Neural progenitor cell (in vitro differentiated cells): Measurements from ENCODE around the gene SIDT2. TPM values are rescaled to one million over a fixed set of nuclear protein-coding genes. Genes with fewer than 3 reads are reported as not detected.

ENCODE experiments used
- DNase-seq: peaks from one replicate; pipeline ENCODE4 v3.0.0-alpha.2; 2016; ENCODE audit warnings: low spot score
- H2AFZ ChIP-seq: fragments of 200-600 bp; sonication (generic); replicated peaks from 2 replicates; pipeline ENCODE4 v1.6.1; 2016; ENCODE audit warnings: antibody characterized with exemption
- H3F3A ChIP-seq: fragments of 200-600 bp; sonication (generic); 2 replicates; pipeline ENCODE4 v1.6.1; 2016; ENCODE audit warnings: antibody characterized with exemption, low read depth
- H3K27ac ChIP-seq: fragments of 200-600 bp; sonication (generic); 2 replicates; pipeline ENCODE4 v1.5.1; 2016; ENCODE audit warnings: mild to moderate bottlenecking
- H3K27me3 ChIP-seq: fragments of 200-600 bp; sonication (generic); 2 replicates; pipeline ENCODE4 v1.6.1; 2016; ENCODE audit warnings: mild to moderate bottlenecking, moderate library complexity
- H3K36me3 ChIP-seq: fragments of 200-600 bp; sonication (generic); 2 replicates; pipeline ENCODE4 v1.5.1; 2016
- H3K4me1 ChIP-seq: fragments of 200-600 bp; sonication (generic); 2 replicates; pipeline ENCODE4 v1.6.1; 2016; ENCODE audit warnings: mixed run types
- H3K4me2 ChIP-seq: fragments of 200-600 bp; sonication (generic); 2 replicates; pipeline ENCODE4 v1.6.1; 2016
- H3K4me3 ChIP-seq: fragments of 200-600 bp; sonication (generic); 2 replicates; pipeline ENCODE4 v1.5.1; 2016
- H3K79me2 ChIP-seq: fragments of 200-600 bp; sonication (generic); 2 replicates; pipeline ENCODE4 v1.6.1; 2016; ENCODE audit warnings: low read depth
- H3K9ac ChIP-seq: fragments of 200-600 bp; sonication (generic); 2 replicates; pipeline ENCODE4 v1.6.1; 2016
- H3K9me3 ChIP-seq: fragments of 200-600 bp; sonication (generic); 2 replicates; pipeline ENCODE4 v1.5.1; 2016; ENCODE audit warnings: low read depth
- H4K20me1 ChIP-seq: fragments of 200-600 bp; sonication (generic); 2 replicates; pipeline ENCODE4 v1.6.1; 2016; ENCODE audit warnings: low read depth
- H3K27ac Mint-ChIP-seq: 3 replicates; pipeline ENCODE4 v1.8.0; 2021; ENCODE audit warnings: mixed read lengths
- H3K27me3 Mint-ChIP-seq: 2 replicates; pipeline ENCODE4 v1.8.0; 2022; ENCODE audit warnings: low read depth, mild to moderate bottlenecking, inconsistent platforms, moderate library complexity, mixed read lengths; ENCODE audit not compliant: insufficient read depth
- H3K36me3 Mint-ChIP-seq: 3 replicates; pipeline ENCODE4 v1.8.0; 2021; ENCODE audit warnings: mixed read lengths
- H3K4me1 Mint-ChIP-seq: 3 replicates; pipeline ENCODE4 v1.8.0; 2021; ENCODE audit warnings: mixed read lengths
- H3K4me3 Mint-ChIP-seq: 3 replicates; pipeline ENCODE4 v1.8.0; 2021; ENCODE audit warnings: mild to moderate bottlenecking, moderate library complexity, mixed read lengths
- H3K9me3 Mint-ChIP-seq: 3 replicates; pipeline ENCODE4 v1.8.0; 2020; ENCODE audit warnings: mixed read lengths
- EZH2 ChIP-seq: fragments of 200-600 bp; sonication (generic); IDR thresholded peaks from 2 replicates; pipeline ENCODE4 v1.6.1; 2017; ENCODE audit warnings: antibody characterized with exemption, mild to moderate bottlenecking, moderate library complexity
- EZH2phosphoT487 ChIP-seq: fragments of 200-600 bp; sonication (generic); IDR thresholded peaks from 2 replicates; pipeline ENCODE4 v1.6.1; 2017; ENCODE audit warnings: antibody characterized with exemption
- total RNA-seq: library from RNA; depleted of rRNA; stranded (reverse); fragments of >200 nt; gene quantifications from 2 replicates; pipeline ENCODE4 v1.2.3, GENCODE V29; 2015; ENCODE audit warnings: low replicate concordance
- TF ChIP-seq, protein P1 (sequence below): fragments of 200-600 bp; sonication (generic); IDR thresholded peaks from 2 replicates; pipeline ENCODE4 v1.5.1; 2017; ENCODE audit warnings: antibody characterized with exemption, mild to moderate bottlenecking

Gene SIDT2
- total RNA-seq, 1 donor from 2014 or later = 13.3 TPM

DNA sequence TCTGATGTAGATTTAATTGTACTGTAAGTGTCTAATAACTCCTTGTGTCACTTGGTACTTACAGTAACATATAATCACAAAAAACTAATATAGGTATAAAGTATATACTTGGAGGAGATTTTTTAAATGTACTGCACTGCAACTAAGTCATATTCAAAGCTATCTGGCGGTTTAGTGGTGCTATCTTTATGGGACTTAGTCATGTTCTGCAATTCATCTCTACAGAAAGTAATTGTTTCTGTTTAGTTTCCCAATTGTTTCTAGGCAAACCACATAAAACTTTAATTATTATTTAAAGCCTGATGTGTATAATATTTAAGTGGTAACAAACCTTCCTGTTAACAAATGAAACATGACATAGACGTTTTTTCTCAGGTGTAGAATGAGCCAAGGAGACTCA, 26.5 kb upstream of the SIDT2 start:
- H4K20me1 ChIP-seq = peaks cover 94% of the 10 kb centered on the region

GRCh38 chr11:117154468-117154867, 24.1 kb upstream of the SIDT2 start:
- Mint-ChIP-seq H3K27ac (no peak overlapping the region), H3K4me1 (no peaks in the 10 kb centered on the region), H3K4me3 (no peak overlapping the region), H3K9me3 (no peaks in the 10 kb centered on the region), H3K27me3 (peaks cover 2% of the 10 kb centered on the region), H3K36me3 (peaks cover 21% of the 10 kb centered on the region)
- Histone ChIP-seq H3K79me2 (peaks cover 100% of the 10 kb centered on the region), H3K9me3 (peaks cover 3% of the 10 kb centered on the region), H3K27ac (no peak overlapping the region), H3K27me3 (no peaks in the 10 kb centered on the region), H3F3A (peaks cover 11% of the 10 kb centered on the region), H3K36me3 (peaks cover 14% of the 10 kb centered on the region), H3K9ac (no peak overlapping the region), H3K4me2 (no peak overlapping the region), H3K4me1 (no peaks in the 10 kb centered on the region), H3K4me3 (no peak overlapping the region), H4K20me1 (peaks cover 98% of the 10 kb centered on the region), H2AFZ (no peak overlapping the region)
- no peak for TF ChIP-seq EZH2
- no peak for TF ChIP-seq EZH2phosphoT487
- TF ChIP-seq, protein P1, sequence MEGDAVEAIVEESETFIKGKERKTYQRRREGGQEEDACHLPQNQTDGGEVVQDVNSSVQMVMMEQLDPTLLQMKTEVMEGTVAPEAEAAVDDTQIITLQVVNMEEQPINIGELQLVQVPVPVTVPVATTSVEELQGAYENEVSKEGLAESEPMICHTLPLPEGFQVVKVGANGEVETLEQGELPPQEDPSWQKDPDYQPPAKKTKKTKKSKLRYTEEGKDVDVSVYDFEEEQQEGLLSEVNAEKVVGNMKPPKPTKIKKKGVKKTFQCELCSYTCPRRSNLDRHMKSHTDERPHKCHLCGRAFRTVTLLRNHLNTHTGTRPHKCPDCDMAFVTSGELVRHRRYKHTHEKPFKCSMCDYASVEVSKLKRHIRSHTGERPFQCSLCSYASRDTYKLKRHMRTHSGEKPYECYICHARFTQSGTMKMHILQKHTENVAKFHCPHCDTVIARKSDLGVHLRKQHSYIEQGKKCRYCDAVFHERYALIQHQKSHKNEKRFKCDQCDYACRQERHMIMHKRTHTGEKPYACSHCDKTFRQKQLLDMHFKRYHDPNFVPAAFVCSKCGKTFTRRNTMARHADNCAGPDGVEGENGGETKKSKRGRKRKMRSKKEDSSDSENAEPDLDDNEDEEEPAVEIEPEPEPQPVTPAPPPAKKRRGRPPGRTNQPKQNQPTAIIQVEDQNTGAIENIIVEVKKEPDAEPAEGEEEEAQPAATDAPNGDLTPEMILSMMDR = no peak
- DNase-seq = no peak

More for the DNA sequence above, 26.5 kb upstream of the SIDT2 start:
- H3K9me3 ChIP-seq = peaks cover 3% of the 10 kb centered on the region
- H3K27ac ChIP-seq = no peak overlapping the region
- TF ChIP-seq, protein P1 = no peak
- TF ChIP-seq EZH2 (no peak), EZH2phosphoT487 (no peak)
- H3K4me1 ChIP-seq = no peaks in the 10 kb centered on the region
- no peak overlapping the region for H2AFZ ChIP-seq
- H3K4me3 ChIP-seq = no peak overlapping the region
- Mint-ChIP-seq H3K4me3 (no peak overlapping the region), H3K9me3 (no peaks in the 10 kb centered on the region), H3K27me3 (peaks cover 2% of the 10 kb centered on the region), H3K4me1 (peaks cover 2% of the 10 kb centered on the region), H3K27ac (no peak overlapping the region), H3K36me3 (peaks cover 25% of the 10 kb centered on the region)
- no peak for DNase-seq
- no peaks in the 10 kb centered on the region for H3K27me3 ChIP-seq
- no peak overlapping the region for H3K9ac ChIP-seq
- no peak overlapping the region for H3K4me2 ChIP-seq
- H3F3A ChIP-seq = peaks cover 9% of the 10 kb centered on the region
- H3K36me3 ChIP-seq = peaks cover 11% of the 10 kb centered on the region
- peaks cover 100% of the 10 kb centered on the region for H3K79me2 ChIP-seq

- Histone ChIP-seq H3K36me3 (peaks cover 16% of the 10 kb centered on the region), H3K9me3 (no peaks in the 10 kb centered on the region), H3K4me3 (no peak overlapping the region), H3K4me1 (no peaks in the 10 kb centered on the region), H2AFZ (no peak overlapping the region), H3K9ac (no peak overlapping the region), H3F3A (peaks cover 15% of the 10 kb centered on the region), H3K4me2 (no peak overlapping the region), H3K27ac (no peak overlapping the region), H3K79me2 (peaks cover 100% of the 10 kb centered on the region), H3K27me3 (no peaks in the 10 kb centered on the region), H4K20me1 (peaks cover 87% of the 10 kb centered on the region)
- H3K4me1 Mint-ChIP-seq = no peaks in the 10 kb centered on the region
- peaks cover 2% of the 10 kb centered on the region for H3K27me3 Mint-ChIP-seq
- no peak overlapping the region for H3K4me3 Mint-ChIP-seq
- no peak for DNase-seq
- H3K27ac Mint-ChIP-seq = no peak overlapping the region
- TF ChIP-seq EZH2phosphoT487 (no peak), EZH2 (no peak)
- TF ChIP-seq, protein P1 = no peak
- peaks cover 14% of the 10 kb centered on the region for H3K36me3 Mint-ChIP-seq
- no peaks in the 10 kb centered on the region for H3K9me3 Mint-ChIP-seq
These were observed 21.0 kb upstream of the SIDT2 start for GRCh38 chr11:117157507-117157906.
